ENCODE results near the gene SIM2.

- TF ChIP-seq CTCF (IDR thresholded peaks at IDR 0.05) (no peak), EZH2 (IDR thresholded peaks at IDR 0.05; ENCODE audit: borderline replicate concordance, insufficient read depth, low read depth, low read length, poor library complexity, severe bottlenecking) (no peak)
Measured at GRCh38 chr21:36792505-36792967, 93.6 kb downstream of the SIM2 start.

Measured in B cell (primary cell).